Common myeloid progenitor, CD34-positive (primary cell): Measurements from ENCODE around the gene SEMA5A.

ENCODE experiments used
- CTCF ChIA-PET: fragments of 350-600 bp; sonication (Branson Sonifier 250); formaldehyde crosslinking; loops from one replicate; lab custom pipeline; 2021; ENCODE audit warnings: antibody characterized with exemption; lab: Charles Lee
- POLR2A ChIA-PET: fragments of 350-600 bp; sonication (Branson Sonifier 250); formaldehyde crosslinking; loops from one replicate; lab custom pipeline; 2021; ENCODE audit warnings: antibody characterized with exemption; lab: Charles Lee
- DNase-seq, 3 donors: peaks; one replicate each; pipeline versions ENCODE4 v3.0.0 to v3.0.0-alpha.2; 2013
- H3K27ac ChIP-seq, 2 experiments: 1 replicate in 1 of 2; 2 replicates in 1 of 2; pipeline ENCODE4 v1.7.0; 2013; ENCODE audit warnings: inconsistent platforms in 2 of 2, low read length in 2 of 2, mild to moderate bottlenecking in 2 of 2, low read depth in 1 of 2, moderate library complexity in 1 of 2; ENCODE audit not compliant: severe bottlenecking in 2 of 2, insufficient read depth in 1 of 2, poor library complexity in 1 of 2
- H3K27me3 ChIP-seq, 5 experiments: replicated peaks in 2 of 5; 1 replicate in 3 of 5; 2 replicates in 2 of 5; pipeline versions ENCODE4 v1.6.1 to v1.7.0; 2013; ENCODE audit warnings: low read length in 4 of 5, mild to moderate bottlenecking in 2 of 5, moderate library complexity in 2 of 5, inconsistent platforms in 1 of 5; ENCODE audit not compliant: insufficient read depth in 5 of 5, control insufficient read depth in 4 of 5
- H3K36me3 ChIP-seq, 4 experiments: 1 replicate in 2 of 4; 2 replicates in 2 of 4; pipeline versions ENCODE4 v1.6.1 to v1.7.0; 2013; ENCODE audit warnings: low read length in 3 of 4, control low read depth in 1 of 4, mild to moderate bottlenecking in 1 of 4; ENCODE audit not compliant: control insufficient read depth in 4 of 4, insufficient read depth in 4 of 4
- H3K4me1 ChIP-seq, 4 experiments: 1 replicate in 3 of 4; 2 replicates in 1 of 4; pipeline versions ENCODE4 v1.6.1 to v1.7.1; 2013; ENCODE audit warnings: low read length in 3 of 4, mild to moderate bottlenecking in 3 of 4, control low read depth in 1 of 4, inconsistent platforms in 1 of 4, moderate library complexity in 1 of 4; ENCODE audit not compliant: control insufficient read depth in 4 of 4, insufficient read depth in 4 of 4; ENCODE audit errors: control extremely low read depth in 1 of 4
- H3K4me3 ChIP-seq, 7 experiments: 1 replicate in 4 of 7; 2 replicates in 3 of 7; pipeline versions ENCODE4 v1.5.1 to v1.7.0; 2013; ENCODE audit warnings: mild to moderate bottlenecking in 7 of 7, low read length in 6 of 7, moderate library complexity in 6 of 7, inconsistent platforms in 2 of 7, low read depth in 2 of 7, control low read depth in 1 of 7; ENCODE audit not compliant: insufficient read depth in 4 of 7, control insufficient read depth in 1 of 7; ENCODE audit errors: extremely low read depth in 1 of 7
- H3K9me3 ChIP-seq, 5 experiments: 1 replicate in 4 of 5; 2 replicates in 1 of 5; pipeline versions ENCODE4 v1.6.1 to v1.7.1; 2013; ENCODE audit warnings: low read length in 4 of 5, mild to moderate bottlenecking in 2 of 5, inconsistent platforms in 1 of 5, low read depth in 1 of 5, moderate library complexity in 1 of 5; ENCODE audit not compliant: control insufficient read depth in 4 of 5, insufficient read depth in 2 of 5; ENCODE audit errors: control extremely low read depth in 1 of 5
- WGBS: methylation state at CpG from one replicate; pipeline ENCODE4 v1.1.5; 2013; ENCODE audit not compliant: insufficient coverage; 5-methylcytosine and 5-hydroxymethylcytosine counted together

SEMA5A gene

DNA sequence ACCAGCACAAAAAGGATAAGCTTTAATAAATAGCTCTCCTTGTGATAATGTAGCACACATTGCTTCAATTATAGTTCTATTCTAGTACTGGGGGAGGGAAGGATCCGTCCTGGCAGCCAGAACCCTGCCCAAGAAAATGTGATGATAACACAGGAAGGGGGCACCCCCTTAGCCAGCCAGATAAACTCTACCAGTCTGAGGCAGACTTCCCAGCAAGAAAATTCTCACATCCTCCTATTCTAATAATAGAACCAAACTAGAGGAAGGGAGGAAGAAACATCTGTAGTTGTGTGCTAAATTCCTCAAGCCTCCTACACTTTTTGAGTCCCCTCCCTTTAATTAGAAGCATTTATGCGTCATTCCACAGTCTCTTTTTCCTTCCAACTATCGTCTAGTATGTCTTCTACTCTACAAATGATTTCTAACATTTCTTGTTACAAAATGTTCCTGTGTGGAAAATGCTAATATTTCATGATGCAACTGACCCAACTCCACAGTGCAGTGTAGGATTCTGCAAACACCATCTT lies 261.0 kb downstream of the SEMA5A start:
- ChIA-PET POLR2A (no interaction called here), CTCF (interaction anchor here (1.5 kb wide), 1 partner anchor 18 kb away, joined by 5 read pairs; no protein-coding TSS in a partner anchor)
- no peaks in the 10 kb centered on the region for H3K27me3 ChIP-seq
- WGBS = no CpG with 5 or more reads among the region's 3 CpGs
- H3K27ac ChIP-seq = no peak overlapping the region
- no peaks in the 10 kb centered on the region for H3K36me3 ChIP-seq
- H3K9me3 ChIP-seq = no peaks in the 10 kb centered on the region
- DNase-seq = no peak
- no peak overlapping the region for H3K4me3 ChIP-seq
- H3K4me1 ChIP-seq = no peaks in the 10 kb centered on the region

DNA sequence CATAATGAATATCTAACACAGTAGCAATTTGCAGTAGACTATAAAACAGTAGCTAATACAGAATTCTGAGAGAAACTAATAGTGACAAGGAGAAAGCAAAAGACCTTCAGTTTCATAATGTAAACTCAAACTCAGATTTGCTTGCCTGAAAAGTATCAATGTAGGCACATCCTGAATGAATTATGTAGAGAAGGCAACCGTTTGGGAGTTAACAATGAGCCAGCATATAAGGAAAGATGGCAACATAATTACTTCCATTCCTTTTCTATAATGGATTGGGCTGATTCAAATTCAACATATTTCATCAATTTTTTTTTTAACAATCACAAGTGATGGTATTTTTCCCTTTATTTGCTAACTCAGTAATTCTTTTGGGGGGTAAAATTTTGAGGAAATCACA lies 261.6 kb downstream of the SEMA5A start:
- Histone ChIP-seq H3K4me3 (no peak overlapping the region), H3K27me3 (no peaks in the 10 kb centered on the region), H3K36me3 (no peaks in the 10 kb centered on the region), H3K27ac (no peak overlapping the region), H3K4me1 (no peaks in the 10 kb centered on the region), H3K9me3 (no peaks in the 10 kb centered on the region)
- POLR2A ChIA-PET = no interaction called here
- no CpG with 5 or more reads among the region's 1 CpG for WGBS
- no peak for DNase-seq
- CTCF ChIA-PET = interaction anchor here (1.5 kb wide), 1 partner anchor 17 kb away, joined by 5 read pairs; no protein-coding TSS in a partner anchor

DNA sequence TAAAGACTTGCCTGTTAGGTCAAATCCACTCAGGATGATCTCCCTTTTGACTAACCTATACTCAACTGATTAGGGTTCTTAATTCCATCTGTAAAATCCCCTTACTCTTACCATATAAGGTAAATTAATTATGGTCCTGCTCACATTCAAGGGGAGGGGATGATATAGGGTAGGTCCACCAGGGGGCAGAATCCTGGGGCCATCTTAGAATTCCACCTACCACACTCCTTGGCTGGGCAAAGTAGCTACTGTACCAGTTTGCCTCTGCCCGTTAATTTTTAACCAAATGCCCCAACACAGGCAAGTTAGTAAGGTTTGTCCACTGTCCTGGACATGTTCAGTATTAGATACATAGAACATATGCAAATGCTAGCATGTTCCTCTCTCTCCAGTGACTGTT lies 262.4 kb downstream of the SEMA5A start:
- CTCF ChIA-PET = no interaction called here

GRCh38 chr5:9283021-9283420 lies 262.9 kb downstream of the SEMA5A start:
- Histone ChIP-seq H3K9me3 (no peaks in the 10 kb centered on the region), H3K27me3 (no peaks in the 10 kb centered on the region), H3K36me3 (no peaks in the 10 kb centered on the region), H3K27ac (no peak overlapping the region), H3K4me1 (no peaks in the 10 kb centered on the region), H3K4me3 (no peak overlapping the region)
- CTCF ChIA-PET = no interaction called here
- POLR2A ChIA-PET = no interaction called here
- no peak for DNase-seq
- WGBS = 82% methylated on average over 3 of the region's 3 CpGs

More for the DNA sequence above, 262.4 kb downstream of the SEMA5A start:
- no peak for DNase-seq
- Histone ChIP-seq H3K27ac (no peak overlapping the region), H3K4me1 (no peaks in the 10 kb centered on the region), H3K27me3 (no peaks in the 10 kb centered on the region), H3K4me3 (no peak overlapping the region), H3K36me3 (no peaks in the 10 kb centered on the region), H3K9me3 (no peaks in the 10 kb centered on the region)
- 100% methylated on average over 1 of the region's 1 CpG for WGBS
- POLR2A ChIA-PET = no interaction called here

GRCh38 chr5:9282211-9282610 lies 263.7 kb downstream of the SEMA5A start:
- Histone ChIP-seq H3K36me3 (no peaks in the 10 kb centered on the region), H3K27me3 (no peaks in the 10 kb centered on the region), H3K4me3 (no peak overlapping the region), H3K4me1 (no peaks in the 10 kb centered on the region), H3K27ac (no peak overlapping the region), H3K9me3 (no peaks in the 10 kb centered on the region)
- CTCF ChIA-PET = no interaction called here
- POLR2A ChIA-PET = no interaction called here
- no peak for DNase-seq
- 88% methylated on average over 1 of the region's 3 CpGs for WGBS

DNA sequence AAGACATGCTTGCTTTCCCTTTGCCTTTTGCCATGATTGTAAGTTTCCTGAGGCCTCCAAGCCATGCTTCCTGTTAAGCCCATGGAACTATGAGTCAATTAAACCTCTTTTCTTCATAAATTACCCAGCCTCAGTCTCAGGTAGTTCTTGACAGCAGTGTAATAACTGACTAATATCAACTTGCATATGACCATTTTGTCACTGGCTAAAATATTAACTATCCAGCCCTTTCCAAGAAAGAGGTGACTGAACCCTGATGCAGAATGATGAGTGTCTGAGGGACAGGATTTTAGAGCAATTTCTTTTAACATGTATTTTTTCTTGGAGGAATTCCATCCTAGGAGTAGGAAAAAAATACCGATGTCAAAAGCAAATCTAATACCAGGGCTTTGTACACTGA lies 266.1 kb downstream of the SEMA5A start:
- no peaks in the 10 kb centered on the region for H3K9me3 ChIP-seq
- CTCF ChIA-PET = no interaction called here
- no peak overlapping the region for H3K27ac ChIP-seq
- H3K36me3 ChIP-seq = no peaks in the 10 kb centered on the region
- H3K27me3 ChIP-seq = no peaks in the 10 kb centered on the region
- no peak for DNase-seq
- no peaks in the 10 kb centered on the region for H3K4me1 ChIP-seq
- POLR2A ChIA-PET = no interaction called here
- whole genome bisulfite sequencing = 100% methylated on average over 1 of the region's 1 CpG
- no peak overlapping the region for H3K4me3 ChIP-seq

DNA sequence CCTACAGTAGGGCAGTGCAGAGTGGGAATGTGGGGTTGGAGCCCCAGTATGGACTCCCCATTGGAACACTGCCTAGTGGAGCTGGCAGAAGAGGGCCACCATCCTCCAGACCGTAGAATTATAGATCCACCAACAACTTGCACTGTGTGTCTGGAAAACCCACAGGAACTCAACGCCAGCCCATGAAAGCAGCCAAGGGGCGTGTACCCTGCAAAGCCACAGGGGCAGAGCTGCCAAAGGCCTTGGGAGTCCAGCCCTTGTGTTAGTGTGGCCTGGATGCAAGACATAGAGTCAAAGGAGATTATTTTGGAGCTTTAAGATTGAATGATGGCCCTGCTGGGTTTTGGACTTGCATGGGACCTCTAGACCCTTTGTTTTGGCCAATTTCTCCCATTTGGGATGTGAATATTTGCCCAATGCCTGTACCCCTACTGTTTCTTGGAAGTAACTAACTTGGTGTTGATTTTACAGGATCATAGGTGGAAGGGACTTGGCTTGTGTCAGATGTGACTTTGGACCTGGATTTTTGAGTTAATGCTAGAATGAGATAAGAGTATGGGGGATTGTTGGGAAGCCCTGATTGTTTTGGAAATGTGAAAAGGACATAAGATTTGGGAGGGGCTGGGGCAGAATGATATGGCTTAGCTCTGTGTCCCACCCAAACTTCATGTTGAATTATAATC lies 266.8 kb downstream of the SEMA5A start:
- H3K27me3 ChIP-seq = no peaks in the 10 kb centered on the region
- WGBS = 86% methylated on average over 3 of the region's 3 CpGs
- H3K9me3 ChIP-seq = no peaks in the 10 kb centered on the region
- CTCF ChIA-PET = no interaction called here
- POLR2A ChIA-PET = no interaction called here
- H3K4me3 ChIP-seq = no peak overlapping the region
- no peak overlapping the region for H3K27ac ChIP-seq
- DNase-seq = no peak
- H3K36me3 ChIP-seq = no peaks in the 10 kb centered on the region
- H3K4me1 ChIP-seq = no peaks in the 10 kb centered on the region
